Tibial nerve (tissue), 4 donors: Measurements from ENCODE around the gene TRAPPC3.

ENCODE experiments used
- EP300 ChIP-seq, 2 donors: sonication (generic); formaldehyde crosslinking; IDR thresholded peaks; one replicate each; pipeline ENCODE4 v1.6.1; 2017; ENCODE audit warnings: antibody characterized with exemption in 2 of 2, mild to moderate bottlenecking in 1 of 2
- POLR2A ChIP-seq, 2 donors: fragments of 450-650 bp; IDR thresholded peaks; one replicate each; pipeline ENCODE4 v1.6.1; 2017; ENCODE audit warnings: antibody characterized with exemption in 2 of 2, mild to moderate bottlenecking in 2 of 2, moderate library complexity in 2 of 2
- TF ChIP-seq, protein P1 (sequence below), 5 experiments: fragments of 200-600 bp in 3 of 5; fragments of 450-650 bp in 2 of 5; sonication (generic) in 3 of 5; IDR thresholded peaks; one replicate each; pipeline ENCODE4 v1.5.1; 2016 to 2019; ENCODE audit warnings: antibody characterized with exemption in 5 of 5, mild to moderate bottlenecking in 3 of 5, moderate library complexity in 2 of 5

DNA sequence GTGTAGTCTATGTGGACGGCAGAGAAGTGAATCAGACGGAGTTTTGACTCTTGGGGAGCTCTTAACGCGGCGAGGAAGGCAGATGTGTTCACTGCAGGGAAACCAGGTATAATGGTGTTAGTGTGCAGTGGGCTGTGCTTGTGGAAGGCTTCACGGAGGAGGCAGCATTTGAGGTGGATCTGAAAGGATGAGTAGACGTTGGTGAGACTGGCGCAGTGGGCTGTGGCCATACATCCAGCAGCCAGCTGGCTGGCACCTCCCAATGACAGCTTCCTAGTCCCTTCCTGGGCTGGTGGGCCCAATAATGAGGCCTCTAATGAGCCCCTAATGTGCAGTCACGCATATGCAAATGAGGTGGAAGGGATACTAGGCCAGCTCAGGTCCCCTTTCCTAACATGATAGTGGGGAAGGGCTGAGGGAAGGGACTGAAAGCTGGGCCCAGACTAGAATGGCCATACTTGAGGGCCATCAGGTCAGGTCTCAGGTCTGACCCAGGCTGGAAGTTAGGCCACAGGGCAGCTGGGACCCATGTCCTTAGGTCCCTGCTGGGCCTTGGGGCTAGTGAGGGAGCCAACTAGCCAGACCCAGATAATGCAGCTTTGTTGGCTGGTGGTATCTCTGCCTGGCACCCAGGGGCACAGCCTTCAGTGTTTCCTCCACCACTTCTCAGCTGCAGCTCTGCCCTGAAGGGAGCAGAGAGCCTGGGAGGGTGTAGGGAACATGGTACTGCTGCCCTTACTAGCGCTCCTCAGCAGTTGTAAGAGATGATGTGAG is 10.5 kb upstream of the TRAPPC3 start:
- TF ChIP-seq, protein P1, sequence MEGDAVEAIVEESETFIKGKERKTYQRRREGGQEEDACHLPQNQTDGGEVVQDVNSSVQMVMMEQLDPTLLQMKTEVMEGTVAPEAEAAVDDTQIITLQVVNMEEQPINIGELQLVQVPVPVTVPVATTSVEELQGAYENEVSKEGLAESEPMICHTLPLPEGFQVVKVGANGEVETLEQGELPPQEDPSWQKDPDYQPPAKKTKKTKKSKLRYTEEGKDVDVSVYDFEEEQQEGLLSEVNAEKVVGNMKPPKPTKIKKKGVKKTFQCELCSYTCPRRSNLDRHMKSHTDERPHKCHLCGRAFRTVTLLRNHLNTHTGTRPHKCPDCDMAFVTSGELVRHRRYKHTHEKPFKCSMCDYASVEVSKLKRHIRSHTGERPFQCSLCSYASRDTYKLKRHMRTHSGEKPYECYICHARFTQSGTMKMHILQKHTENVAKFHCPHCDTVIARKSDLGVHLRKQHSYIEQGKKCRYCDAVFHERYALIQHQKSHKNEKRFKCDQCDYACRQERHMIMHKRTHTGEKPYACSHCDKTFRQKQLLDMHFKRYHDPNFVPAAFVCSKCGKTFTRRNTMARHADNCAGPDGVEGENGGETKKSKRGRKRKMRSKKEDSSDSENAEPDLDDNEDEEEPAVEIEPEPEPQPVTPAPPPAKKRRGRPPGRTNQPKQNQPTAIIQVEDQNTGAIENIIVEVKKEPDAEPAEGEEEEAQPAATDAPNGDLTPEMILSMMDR (IDR thresholded peaks at IDR 0.05), result no peak
- no peak for TF ChIP-seq POLR2A (IDR thresholded peaks at IDR 0.05)
- TF ChIP-seq EP300 (IDR thresholded peaks at IDR 0.05), result no peak
